Endometrial microvascular endothelial cells (primary cell): ENCODE results near the gene OR6N1. TPM values are rescaled to one million over a fixed set of nuclear protein-coding genes. Genes with fewer than 3 reads are reported as not detected.

Experiments
- in situ Hi-C: cut with HindIII; loops from 2 replicates; pipeline ENCODE4 v1.10.0; 2017; ENCODE audit warnings: low sequenced_read_pairs, low pct_unique_long_range_greater_than_20kb; ENCODE audit errors: inconsistent ontology term
- total RNA-seq: library from RNA; depleted of rRNA; stranded (reverse); fragments of >200 nt; gene quantifications from one replicate; pipeline ENCODE4 v1.2.3, GENCODE V29; 2015; ENCODE audit errors: inconsistent ontology term

The OR6N1 gene, protein sequence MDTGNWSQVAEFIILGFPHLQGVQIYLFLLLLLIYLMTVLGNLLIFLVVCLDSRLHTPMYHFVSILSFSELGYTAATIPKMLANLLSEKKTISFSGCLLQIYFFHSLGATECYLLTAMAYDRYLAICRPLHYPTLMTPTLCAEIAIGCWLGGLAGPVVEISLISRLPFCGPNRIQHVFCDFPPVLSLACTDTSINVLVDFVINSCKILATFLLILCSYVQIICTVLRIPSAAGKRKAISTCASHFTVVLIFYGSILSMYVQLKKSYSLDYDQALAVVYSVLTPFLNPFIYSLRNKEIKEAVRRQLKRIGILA
- total RNA-seq: not detected

DNA sequence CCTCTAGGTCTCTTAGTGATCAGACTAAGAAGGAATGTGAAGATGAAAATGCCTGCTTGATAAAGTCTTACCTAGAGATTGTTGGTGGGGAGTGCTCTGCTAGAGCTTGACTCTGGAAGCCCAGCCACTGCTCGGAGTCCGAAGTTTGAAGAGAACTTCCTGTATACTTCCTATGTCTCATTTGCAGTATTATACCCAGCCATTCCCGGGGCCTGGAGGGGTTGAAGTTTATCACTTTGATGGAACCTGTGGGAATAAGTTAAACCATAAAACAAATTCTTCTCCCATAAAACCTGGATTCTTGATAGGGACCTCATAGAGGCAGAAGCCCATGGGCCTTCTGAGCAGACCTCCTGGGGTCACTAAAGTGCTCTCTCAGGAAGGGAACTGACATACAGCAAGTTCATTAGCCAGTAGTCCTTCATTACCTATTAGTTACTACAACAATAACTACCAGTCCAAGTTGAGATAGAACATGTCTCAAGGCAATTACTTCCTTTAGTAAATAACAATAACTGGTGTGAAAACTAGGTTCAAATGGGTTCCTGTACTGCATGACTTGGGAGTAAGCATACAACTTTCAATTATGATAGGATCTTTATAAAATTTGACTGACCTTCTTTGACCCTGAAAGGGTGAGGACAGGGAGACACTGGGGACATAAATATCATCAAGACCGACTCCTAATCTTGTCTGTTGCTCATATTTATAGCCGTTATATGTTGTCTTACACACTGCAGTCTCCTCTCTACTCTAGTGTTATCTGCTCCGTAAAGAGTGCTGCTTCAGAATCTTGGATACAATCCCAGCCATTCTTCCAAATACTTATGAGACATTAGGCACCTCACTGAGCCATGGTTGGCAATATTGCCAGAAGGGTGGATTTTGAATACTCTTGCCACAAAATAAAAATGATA is at the start of gene OR6N1:
Gene OR6N1, minus strand, starts transcription at position 246 of the 917 bp plus-strand sequence. CDS start 5,513 bp downstream, outside the sequence.
- in situ Hi-C loops: no loop called here

DNA sequence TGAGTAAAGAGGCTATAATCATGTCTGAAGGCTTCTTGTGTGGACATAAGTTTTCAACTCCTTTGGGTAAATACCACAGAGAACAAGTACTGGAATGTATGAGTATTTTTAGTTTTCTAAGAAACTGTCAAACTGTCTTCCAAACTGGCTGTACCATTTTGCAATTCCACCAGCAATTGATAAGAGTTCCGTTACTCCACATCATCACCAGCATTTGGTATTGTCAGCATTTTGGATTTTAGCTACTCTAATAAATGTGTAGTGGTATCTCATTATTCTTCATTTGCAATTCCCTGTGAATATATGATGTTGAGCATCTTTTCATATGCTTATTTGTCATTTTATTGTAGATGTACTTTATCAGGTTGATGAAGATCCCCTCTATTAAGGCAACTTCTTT is 49.7 kb upstream of the OR6N1 start:
- in situ Hi-C loops: no loop called here

DNA sequence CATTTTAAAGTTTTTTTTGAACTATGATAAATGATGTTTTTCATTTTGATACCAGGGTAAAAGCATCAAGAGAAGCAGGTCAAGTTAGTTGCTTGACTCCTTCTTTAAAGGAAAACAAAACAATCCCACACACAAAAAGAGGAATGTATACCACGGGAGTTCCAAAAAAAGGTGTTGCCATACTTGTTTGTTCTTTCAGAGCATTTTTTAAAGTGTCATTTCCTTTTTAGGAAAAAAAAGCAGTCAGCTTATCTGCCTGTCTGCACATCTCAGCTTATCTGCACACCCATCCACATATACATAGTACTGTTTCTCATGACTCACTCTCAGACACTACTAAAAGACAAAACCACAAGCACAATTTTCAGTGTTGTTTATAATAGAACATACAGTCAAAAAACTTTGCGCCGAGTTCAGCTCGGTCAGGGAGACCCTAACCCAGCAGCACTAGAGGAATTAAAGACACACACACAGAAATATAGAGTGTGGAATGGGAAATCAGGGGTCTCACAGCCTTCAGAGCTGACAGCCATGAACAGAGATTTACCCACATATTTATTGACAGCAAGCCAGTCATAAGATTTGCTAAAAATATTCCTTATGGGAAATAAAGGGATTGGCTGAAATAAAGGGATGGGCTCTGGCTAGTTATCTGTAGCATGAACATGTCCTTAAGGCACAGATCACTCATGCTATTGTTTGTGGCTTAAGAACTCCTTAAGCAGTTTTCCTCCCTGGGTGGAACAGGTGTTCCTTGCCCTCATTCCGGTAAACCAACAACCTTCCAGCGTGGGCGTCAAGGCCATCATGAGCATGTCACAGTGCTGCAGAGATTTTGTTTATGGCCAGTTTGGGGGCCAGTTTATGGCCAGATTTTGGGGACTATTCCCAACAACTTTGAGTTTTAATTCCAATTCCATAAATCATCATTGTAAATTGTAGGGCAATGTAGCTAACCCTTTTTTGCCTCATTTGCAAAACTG is 47.8 kb upstream of the OR6N1 start:
- in situ Hi-C loops: no loop called here

DNA sequence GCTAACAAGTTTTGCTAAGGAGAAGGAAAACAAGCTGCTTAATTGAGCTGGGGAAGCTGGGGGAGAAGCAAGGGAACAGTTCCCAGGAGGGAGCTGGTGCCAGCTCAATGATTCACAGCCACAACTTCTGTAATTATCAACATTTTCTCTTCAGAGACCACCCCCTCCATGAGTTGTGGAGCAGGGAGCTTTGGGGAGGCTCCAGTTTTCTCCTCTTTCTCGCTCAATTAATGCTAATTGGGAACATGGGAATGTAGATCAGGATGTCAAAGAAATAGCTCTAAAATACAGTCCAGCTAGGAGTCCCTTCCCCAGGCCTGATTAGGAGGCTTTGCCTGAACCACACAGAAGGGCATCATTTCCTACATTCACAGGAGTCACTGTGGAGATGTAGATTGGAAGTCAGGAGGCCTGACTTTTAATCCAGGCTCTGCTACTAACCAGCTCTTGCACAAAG is 47.0 kb upstream of the OR6N1 start:
- in situ Hi-C loops: no loop called here

DNA sequence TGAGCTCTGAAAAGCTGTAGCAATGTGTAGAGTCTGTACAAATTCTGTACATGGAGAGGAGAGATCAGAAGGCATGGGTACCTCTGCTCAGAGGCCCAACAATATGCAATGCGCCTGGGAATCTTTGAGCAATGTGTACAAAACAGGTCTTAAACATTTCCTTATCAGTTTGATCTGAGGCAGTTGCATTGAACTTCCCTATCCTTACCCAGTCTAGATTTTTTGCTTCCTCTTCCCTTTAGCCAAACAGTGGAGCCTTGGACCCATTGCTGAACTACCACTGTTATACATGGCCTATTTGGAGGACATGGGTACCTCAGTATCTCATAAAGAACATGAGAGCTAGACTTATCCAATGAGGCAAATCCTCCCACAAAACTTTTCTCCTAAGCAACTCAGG is 46.6 kb upstream of the OR6N1 start:
- in situ Hi-C loops: no loop called here

DNA sequence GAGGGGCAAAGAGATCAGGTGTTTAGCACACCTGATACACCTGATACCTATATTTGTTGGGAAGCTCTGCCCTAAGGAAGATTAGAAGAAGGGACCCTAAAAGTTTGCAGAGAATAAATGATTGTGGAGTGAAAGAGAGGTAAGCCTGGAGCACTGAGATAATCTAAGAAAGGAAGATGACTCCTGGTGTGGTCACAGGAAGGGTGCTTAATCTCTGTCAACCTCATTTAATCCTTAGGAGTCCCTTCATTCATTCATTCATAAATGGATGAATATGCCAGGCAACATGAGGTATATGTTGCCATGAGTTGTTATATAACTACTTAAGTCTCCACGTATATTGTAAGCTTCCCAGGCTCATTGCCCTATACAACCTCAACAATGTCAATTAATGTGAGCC is 43.0 kb upstream of the OR6N1 start:
- in situ Hi-C loops: no loop called here

DNA sequence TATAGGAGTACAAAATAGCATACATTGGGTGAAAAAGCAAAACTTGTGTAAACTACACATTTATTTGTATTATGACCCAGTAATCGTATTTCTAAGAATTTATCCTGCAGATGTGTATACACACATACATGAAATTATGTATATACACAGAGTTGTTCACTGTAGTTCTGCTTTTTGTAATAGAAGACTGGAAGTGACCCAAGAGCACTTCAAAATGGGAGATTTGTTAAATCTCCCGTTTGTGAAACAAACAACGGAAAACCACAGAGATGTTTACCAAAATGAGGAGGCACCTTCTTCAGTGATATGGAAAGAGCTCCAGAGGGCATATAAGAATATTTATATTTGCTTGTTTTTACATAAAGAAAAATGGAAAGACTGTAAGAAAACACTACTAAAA is 41.2 kb upstream of the OR6N1 start:
- in situ Hi-C loops: no loop called here

DNA sequence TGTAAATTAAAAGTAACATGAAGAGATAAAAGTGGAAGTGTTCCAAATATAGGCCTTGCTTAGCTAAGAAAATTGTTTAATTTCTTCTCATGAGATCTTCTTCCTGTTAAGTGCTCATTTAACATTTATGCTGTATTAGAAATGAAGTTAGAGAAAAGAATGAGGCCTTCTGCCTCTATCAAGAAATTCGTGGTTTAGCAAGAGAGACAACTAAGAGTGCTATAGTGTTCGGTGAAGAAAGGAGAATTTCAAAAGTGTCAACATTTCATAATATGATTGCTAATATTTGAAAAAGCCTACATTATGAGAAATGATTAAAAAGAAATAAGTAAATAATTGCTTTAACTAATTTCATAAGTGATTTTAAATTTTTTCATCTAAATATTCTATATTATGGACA is 40.3 kb upstream of the OR6N1 start:
- in situ Hi-C loops: no loop called here

DNA sequence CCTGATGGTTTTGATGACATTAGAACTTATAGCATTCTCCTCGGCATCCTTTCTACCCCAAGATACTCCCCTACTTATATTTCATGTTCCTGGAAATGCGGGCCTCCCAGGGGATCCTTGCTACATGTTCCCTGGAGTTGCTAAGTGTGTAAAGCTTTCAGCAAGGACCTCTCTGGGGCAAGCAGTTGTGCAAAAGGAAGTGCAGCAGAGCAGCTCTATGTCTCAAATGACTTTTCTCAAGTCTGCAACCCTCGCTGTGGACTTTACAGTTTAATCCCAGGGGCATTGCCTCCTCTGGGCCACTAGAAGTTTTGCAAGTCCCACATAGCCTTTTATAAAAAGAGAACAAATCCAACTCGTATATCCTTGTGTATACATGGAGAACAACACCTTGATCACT is 38.3 kb upstream of the OR6N1 start:
- in situ Hi-C loops: no loop called here

DNA sequence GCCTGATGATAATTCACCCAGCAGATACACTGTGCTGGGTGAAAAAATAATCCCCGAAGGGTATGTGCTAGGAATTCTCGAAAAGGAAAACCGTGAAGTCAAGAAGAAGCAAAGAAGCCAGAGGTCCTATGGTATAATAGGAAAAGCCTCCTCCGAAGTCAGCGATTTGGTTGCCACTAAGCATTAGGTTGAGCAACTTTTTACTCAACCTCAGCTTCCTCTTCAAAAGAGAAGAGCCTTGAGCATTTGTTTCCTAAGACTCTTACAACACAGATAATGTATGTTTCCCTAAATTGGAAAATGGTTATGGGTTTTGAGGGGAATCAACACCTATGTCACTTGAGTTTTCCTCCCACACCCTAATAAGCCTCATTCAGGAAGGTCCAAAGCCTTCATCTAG is 37.9 kb upstream of the OR6N1 start:
- in situ Hi-C loops: no loop called here

DNA sequence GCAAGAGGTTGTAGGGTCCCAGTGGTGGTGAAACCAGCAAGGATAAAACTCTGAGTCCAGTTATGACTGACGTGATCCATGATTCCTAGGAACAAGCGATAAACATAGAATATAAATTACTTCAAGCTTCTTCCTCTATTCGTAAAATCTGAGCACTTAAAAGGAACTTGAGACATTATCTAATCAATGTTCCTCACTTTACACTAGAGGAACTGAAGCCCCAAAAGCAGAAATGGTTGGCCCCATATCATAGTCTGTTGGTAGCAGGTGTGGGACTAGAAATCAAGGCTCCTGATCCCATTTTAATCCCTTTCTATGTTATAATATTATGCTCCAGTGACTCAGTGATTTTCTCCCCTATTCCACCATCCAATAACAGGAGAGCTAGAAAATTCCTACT is 37.3 kb upstream of the OR6N1 start:
- in situ Hi-C loops: no loop called here

DNA sequence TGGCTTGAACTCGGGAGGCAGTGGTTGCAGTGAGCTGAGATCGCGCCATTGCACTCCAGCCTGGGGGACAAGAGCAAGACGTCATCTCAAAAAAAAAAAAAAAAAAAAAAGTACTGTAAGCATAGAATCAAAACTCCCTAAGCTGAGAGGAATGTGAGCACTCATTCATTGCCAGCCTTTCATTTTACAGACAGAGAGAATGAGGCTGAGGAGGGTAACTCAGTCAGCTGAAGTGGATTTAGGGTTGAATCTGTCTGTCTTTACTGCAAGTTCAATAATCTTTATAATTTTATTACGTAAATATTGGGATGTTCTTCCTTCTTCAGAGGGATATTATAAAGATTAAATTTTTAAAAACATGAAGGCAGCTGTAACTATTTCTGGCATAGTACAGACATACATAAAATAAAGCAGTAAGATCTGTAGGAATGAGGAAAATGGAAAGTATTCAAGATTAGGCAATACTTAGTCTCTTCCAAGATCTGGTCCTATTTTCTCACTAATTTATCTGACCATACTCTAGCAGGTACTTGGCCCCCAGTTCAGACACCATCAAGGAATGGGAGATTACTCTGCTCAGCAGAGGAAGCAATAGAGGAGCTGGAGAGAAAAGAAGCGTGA is 35.0 kb upstream of the OR6N1 start:
- in situ Hi-C loops: no loop called here

DNA sequence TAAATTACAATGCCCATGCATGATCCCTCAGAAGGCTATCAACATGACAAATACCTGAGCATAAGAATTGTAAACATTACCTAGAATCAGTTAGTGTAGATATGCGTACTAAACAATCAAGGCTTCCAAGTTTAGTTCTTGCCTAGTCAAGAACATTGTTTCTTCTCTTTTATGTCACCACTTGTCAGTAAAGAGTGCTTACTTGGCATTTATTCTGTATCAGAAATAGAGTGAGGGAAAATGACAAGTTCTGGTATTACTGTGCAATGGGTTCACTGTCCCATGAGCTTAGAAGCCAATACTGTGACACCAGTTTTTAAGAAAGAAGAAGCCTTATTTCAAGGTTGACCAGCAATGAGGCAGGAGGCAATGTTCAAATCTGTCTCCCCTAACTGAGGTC is 31.7 kb upstream of the OR6N1 start:
- in situ Hi-C loops: no loop called here

DNA sequence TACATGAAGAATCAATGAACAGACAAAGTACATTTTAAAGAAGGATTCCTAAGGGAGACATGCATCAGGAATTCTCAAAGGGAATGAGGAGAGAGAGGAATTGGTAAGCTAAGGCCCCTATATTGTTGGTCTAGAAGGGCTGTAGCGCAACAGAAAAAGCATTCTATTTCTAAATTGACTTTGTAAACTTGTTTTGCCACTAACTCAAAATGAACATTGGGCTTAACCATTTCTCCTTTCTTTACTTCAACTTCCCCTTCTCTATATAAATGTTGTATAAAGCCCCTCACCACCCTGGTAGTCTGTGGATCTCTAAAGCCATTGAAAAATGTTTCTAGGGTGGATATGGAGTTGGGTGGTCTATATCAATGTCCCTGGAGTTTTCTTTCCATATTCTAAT is 29.4 kb upstream of the OR6N1 start:
- in situ Hi-C loops: no loop called here

DNA sequence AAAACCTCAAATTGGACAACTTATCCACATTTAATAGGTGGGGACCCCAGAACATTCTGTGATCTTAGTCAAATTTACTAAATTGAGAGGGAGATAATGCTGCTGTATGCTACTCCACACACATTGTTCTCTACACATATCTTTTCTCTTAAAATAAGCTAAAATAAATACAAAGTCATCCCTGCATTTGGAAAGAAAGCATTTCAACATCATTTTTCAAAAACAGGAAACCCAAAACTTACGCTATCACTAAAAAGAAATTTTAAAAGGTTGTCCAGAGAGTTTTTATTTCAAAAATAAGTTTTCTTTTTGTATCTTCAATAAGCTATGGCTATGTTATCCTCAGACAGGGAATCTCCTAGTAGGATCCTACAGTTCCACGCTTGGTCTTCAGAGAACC is 28.5 kb upstream of the OR6N1 start:
- in situ Hi-C loops: no loop called here

DNA sequence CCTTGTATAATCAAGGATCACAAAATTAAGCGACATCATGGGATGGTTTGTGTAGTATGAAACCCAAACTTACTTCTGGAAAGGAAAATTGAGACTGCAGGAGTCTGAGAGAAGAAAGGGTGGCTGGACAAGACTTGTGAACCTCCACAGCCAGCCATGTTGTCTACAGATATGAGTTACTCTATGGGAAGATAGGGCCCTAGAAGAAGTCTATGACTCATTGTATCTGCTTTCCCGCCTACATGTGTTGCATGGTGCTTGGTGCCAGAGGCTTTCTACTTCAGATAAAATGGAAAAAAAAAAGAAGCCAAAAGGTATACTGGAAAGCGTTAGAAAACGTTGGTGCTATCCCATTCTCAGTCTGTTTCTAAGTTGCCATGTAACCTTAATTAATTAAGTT is 27.7 kb upstream of the OR6N1 start:
- in situ Hi-C loops: no loop called here

DNA sequence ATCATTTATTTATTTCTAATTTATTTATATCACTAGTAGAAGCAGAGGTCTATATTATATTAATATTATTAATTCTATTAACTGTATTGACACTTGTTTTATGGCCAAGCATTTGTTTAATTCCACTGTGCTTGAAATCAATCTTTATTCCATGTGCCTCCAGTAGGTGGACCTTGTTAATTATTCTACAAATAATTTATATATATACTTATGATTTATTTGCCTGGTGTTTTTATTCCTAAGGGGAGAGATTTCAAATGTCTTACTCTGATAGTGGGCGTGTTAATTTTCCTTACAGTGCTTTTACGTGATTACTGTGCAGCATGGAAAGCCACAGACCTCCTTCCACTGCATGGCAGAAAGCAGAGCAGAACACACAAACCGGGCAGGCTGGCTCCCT is 26.5 kb upstream of the OR6N1 start:
- in situ Hi-C loops: no loop called here

DNA sequence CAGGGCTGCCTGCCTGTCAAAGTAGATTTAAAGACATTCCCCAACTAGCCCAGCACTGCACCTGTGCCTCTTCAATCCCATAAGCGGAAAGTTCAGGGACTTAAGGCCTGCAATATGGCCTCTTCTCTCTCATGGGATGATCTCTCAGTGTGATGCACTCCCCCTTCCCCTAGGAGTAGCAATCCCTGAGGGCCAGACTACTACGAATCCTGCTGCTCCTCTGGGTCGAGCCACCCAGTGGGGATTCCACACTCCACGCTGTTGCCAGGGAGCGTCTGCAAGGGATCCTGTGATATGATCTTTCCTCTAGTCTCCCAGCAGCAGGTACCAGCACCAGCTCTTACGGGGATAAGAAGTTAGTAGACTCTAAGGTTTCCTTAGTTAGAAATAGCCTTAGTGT is 22.3 kb upstream of the OR6N1 start:
- in situ Hi-C loops: no loop called here

DNA sequence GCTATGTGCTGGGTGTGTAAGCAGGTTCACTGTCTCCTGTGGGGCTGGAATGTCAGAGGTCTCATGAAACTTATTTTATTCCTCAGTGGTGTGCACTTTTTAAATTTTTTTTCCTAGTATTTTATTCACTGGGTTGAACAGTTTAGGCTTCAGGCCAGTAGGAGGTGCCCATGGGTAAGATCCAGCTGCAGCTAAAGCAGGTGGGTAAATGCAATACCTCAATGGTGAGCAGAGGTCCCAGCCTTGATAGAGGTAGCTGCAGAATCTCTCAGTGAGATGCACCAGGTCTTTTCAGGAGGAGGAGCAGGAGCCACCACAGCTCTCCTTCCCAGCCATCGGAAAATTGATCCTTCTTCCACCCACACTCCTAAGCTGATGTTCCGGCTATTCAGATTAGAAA is 21.6 kb upstream of the OR6N1 start:
- in situ Hi-C loops: no loop called here
